Measurements from ENCODE around the gene KCNQ1.

KCNQ1 gene

DNA sequence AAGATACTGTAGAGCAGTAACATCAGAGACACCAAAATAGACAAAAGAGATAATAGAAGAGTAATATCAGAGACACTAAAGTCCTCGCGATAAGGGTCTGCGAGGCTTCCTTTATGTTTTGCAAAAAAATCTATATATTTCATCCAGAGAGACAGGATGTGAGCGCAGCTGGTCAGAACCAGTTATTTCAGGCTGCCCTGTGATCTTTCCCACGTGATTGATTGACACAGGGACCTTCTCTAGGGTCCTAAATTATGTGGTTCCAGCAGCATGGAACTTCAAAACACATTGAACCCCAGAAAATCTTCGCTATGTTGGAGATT lies 118.0 kb downstream of the KCNQ1 start:
- in situ Hi-C loops (cut with MboI; ENCODE audit: low sequenced_read_pairs): no loop called here

DNA sequence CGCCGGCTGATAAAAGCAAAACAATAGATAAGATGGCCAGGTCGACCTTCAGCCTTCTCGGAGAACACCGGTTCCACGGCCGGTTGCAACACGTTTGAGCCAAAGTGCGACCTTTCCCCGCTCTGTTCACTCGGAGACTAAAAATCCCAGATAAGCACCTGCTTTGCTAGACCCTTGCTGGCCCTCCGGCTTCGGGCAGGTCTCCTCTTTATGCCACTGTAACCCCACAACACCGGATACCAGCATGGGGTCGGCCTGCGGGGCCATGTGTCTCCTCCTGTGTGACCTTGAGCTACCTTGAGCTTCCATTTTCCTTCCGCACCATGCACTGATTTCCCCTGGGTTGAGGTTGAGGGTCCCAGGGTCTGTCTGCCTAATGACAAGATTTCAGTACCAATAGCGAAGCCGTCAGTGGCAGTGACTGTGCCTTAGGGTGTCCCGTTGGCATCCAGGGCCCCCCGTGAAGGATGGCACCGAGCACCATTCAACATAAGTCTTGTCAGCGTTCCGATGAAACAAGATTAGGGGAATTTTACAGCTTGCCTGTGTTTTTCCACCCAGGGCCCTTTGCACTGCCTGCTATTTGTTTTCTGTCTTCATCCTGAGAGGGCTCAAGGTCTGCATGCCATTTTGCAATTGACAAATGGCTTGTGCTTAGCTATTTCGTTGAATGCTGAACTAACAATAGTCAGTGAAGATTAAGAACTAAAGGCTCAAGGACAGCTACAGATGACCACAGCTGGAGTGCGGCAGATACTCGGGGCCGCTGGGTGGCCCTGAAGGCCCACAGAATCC lies 118.6 kb downstream of the KCNQ1 start:
- in situ Hi-C loops (cut with MboI; ENCODE audit: low sequenced_read_pairs): no loop called here

DNA sequence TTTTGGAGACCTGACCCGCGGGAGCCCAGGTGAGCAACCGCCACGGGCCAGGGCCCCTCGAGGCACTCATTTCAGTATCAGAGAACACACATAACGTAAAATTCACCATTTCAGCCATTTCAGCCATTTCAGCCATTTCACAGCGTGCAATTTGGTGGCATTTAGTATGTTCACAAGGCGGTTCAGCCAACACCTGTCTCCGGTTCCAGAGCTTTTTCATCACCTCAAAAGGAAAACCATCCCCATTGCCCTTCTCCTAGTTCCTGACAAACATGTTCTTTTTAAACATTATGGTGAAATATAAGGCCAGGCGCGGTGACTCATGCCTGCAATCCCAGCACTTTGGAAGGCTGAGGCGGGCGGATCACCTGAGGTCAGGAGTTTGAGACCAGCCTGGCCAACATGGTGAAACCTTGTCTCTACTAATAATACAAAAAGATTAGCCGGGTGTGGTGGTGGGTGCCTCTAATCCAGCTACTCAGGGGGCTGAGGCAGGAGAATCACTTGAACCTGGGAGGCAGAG lies 119.3 kb downstream of the KCNQ1 start:
- in situ Hi-C loops (cut with MboI; ENCODE audit: low sequenced_read_pairs): no loop called here

DNA sequence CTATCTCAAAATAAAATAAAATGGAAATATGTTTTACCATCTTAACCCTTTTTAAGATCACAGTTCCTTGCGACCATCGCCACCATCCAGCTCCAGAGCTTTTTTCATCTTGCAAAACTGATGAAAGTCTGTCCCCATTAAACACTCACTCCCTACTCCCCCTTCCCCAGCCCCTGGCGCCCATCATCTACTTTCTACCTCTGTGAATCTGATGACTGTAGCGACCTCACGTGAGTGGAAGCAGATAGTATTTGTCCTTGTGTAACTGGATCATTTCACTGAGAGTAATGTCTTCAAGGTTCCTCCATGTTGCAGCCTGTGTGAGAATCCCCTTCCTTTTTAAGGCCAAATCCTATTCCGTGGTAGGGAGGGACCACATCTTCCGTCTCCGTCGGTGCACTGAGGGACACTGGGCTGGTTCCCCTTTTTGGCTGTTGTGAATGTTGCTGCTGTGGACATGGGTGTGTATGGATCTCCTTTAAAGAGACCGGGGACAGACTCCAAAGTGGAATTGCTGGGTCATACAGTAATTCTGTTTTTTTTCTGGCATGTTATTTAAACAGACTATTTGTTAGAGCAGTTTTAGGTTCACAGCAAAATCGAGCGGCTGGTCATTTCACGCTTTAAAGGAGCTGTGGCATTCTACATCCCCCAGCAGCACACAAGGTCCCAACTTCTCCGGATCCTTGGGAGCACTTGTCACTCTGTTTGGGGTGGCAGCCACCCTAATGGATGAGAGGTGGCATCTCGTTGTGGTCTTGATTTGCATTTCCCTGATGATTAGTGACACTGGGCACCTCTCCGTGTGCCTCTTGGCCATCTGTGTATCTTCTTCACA lies 120.0 kb downstream of the KCNQ1 start:
- in situ Hi-C loops (cut with MboI; ENCODE audit: low sequenced_read_pairs): no loop called here

DNA sequence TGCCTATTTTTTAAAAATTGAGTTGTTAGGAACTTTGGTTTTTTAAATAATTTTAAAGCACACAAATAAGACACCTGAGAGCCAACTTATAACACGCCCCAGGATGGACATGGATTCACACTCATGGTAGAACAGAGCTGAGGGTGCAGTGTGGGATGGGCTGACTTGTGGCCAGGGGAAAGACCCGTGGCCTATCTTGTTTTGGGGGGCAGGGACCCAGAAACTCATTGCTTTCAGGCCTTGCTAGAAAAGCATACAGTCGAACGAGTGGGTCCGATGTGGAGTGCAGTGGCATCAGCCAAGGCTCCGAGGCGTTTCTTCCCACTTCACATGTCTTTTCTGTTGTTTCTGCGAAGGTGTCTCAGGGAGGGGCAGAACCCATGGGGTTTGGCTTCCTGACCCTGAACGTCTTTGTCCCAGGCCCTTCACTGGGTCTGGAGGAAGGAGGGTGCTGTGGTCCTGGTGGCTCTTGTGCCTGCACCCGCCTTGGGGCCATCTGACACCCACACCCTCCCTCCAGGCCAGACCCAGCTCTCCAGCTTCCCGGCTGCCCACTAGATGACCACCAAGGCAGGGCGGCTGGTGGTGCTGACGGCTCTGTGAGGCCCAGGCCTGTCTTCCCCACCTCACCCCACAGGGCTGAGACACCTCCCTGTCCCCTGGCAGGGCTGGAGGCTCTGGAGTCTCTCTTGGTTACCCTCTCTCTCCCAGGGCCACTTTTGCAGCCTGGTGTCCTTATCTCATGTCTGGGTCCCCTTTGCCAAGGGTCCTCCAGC lies 120.8 kb downstream of the KCNQ1 start:
- in situ Hi-C loops (cut with MboI; ENCODE audit: low sequenced_read_pairs): no loop called here

DNA sequence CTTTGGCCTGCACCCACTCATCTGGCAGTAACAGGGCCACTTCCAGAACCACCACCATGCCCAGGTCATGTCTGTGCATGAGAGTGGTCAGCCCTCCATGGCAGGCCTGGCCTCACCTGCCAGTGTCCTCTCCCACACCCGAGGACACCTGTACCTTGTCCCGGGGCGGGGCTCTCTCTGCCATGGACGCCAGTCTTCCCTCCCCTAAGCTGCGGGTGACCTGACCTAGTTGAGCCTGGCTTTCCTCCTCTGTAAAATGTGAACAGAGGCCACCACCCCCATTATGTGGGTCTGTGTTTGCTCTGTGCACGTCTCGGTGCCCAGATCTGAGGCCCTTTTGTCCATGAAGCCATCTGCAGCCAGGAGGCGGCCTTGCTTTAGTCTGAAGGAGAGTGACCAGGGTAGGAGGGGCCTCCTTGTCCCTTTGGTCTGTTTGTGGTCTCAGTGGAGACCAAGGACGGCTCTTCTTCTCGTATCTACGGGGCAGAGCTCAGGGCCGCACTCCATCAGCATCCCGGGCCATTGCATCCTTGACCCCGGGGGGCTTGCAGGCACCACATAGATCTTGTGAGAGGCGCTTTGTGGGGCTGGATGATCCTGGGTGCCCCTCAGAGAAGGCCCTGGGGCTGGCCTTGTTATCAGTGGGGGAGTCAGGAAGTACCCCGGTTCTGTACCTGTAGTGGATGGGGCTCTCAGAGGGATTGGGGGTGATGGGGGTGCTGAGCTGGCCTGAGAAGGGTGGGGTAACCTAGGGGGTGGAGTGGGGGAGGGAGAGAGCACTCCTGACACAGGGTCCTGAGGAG lies 121.6 kb downstream of the KCNQ1 start:
- in situ Hi-C loops (cut with MboI; ENCODE audit: low sequenced_read_pairs): no loop called here

DNA sequence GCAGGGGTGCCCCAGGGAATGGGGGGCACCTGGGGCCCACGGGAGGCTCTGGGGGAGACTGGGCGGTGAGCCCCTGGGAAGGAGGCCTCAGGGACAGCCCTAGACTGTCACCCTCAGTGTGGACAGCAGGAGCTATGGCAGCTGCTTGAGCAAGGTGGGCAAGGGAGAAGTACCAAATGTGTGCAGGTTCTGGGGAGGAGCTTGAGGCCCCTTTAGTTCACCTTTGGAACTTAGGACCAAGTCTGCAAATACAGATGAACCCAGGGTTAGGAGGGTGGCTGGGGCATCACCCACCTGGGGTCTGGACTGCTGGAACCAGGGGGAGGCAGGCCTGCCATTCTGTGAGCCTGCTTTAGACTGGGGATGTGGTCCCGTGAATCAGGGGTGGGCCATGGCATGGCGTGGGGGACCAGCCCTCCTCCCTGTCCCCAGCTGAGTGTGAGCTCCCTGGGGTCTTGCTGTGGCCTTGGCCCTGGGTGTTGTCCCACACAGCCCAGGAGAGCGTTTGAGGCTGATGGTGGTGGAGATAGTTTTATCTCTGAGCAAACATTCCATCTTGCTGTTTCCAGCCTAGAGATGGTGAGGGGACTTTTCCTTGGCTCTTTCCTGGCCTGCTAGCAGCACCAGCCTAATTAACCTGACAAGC lies 122.3 kb downstream of the KCNQ1 start:
- in situ Hi-C loops (cut with MboI; ENCODE audit: low sequenced_read_pairs): no loop called here

DNA sequence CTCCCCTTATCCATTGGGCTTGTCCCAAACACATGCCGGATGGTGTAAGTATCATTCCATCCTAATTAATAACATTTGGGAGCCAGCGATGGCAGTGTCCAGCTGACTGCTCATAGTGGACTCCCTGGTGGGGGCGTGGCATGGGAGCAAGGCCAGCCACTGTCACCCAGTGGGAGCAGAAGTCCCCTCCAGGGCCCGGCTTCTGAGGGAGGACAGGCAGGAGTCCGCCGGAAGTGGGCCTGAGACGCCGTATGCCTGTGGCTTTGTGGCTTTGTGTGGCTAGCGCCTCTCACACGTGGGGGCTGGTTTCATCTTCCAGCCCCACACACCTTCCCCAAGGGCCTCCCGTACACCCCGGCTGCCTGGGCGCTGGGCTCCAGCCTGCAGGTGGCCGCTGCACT lies 124.5 kb downstream of the KCNQ1 start:
- in situ Hi-C loops (cut with MboI; ENCODE audit: low sequenced_read_pairs): no loop called here

DNA sequence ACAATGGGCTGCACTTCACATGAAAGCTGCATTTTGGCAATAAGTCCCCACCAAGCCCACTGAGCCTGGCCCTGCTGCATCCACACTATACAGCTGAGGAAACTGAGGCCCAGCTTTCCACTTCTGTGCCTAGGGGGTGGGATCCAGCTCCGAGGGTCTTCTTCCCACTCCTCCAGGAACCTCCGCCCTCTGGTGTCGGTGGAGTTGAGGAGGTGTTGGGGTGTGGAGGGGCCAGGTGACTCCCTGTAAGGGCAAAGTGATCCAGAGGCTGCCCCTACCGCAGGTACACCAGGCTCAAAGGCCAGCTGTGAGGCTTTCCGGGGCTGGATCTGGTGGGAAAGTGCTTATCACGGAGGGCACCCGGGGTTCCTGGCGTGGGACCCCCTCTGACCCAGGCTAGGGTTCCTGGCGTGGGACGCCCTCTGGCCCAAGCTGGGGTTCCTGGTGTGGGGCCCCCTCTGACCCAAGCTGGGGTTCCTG lies 125.0 kb downstream of the KCNQ1 start:
- in situ Hi-C loops (cut with MboI; ENCODE audit: low sequenced_read_pairs): no loop called here

DNA sequence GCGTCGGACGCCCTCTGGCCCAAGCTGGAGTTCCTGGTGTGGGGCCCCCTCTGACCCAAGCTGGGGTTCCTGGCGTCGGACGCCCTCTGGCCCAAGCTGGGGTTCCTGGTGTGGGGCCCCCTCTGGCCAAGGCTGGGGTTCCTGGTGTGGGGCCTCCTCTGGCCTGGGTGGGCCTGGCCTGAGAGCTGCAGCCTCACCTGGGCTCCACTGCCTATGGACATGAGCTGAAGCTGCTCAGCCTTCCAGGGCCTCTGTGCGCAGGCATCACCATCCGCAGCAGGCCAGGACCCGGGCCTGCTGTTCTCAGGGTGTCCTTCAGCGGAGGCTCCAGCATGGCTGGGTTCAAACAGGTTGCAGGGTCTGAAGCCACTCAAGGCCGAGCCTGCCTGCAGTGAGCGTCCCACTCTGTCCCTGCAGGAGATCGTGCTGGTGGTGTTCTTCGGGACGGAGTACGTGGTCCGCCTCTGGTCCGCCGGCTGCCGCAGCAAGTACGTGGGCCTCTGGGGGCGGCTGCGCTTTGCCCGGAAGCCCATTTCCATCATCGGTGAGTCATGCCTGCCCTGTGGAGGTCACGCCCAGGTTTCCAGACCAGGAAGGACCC lies 125.5 kb downstream of the KCNQ1 start:
- in situ Hi-C loops (cut with MboI; ENCODE audit: low sequenced_read_pairs): no loop called here

DNA sequence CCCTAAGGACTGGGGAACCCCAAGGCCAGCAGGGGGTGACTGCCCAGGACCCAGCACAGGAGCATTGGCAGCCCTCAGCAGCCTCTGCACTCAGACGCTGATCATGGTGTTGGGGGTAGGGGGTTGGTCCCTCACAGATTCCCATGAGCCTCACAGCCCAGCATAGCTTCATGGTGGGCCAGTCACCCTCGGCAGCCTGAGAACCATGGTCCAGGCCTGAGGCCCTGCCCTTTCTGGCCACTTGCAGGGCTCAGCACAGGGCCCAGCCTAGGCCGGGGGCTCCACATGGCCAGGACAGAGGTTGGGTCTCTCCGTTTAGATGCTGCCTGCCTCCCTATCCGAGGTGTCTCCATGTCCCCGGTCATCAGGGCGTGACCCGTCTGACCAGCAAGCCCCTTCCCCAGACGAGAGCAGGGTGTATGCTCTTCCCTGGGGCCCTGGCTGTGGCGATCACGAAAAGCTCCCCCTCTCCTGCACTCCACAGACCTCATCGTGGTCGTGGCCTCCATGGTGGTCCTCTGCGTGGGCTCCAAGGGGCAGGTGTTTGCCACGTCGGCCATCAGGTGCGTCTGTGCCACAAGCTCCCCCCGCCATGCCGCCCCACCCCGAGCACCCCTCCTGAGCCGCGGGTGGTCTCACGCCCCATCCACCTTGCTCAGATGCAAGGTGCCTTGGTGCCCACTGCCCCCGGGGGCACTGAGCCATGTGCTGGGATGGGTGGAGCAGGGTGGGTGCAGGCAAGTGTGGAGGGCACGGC lies 126.2 kb downstream of the KCNQ1 start:
- in situ Hi-C loops (cut with MboI; ENCODE audit: low sequenced_read_pairs): no loop called here

DNA sequence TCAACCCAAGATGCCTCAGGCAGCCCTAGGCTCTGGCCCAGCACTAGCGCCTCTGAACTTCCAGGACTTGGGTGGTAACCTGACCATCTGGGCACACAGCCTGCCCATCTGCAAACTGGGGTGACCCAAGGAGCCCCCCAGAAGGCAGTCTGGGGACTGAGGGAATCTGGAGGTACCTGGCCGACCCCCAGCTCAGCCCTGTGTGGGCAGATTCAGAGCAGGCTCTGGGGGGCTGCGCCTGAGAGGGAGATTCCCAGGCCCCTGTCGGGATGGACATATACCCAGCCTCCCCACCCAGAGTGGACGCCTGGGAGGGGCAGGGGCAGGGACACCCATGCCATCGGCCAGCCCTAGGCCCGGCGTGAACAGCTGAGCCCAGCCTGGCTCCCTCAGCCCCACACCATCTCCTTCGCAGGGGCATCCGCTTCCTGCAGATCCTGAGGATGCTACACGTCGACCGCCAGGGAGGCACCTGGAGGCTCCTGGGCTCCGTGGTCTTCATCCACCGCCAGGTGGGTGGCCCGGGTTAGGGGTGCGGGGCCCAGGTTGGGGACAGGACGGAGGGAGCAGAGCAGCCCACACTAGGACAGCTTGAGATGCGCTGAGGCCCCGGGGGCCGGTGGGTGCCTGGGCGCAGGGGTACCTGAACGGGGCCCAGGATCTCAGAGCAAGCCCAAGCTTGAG lies 126.9 kb downstream of the KCNQ1 start:
- in situ Hi-C loops (cut with MboI; ENCODE audit: low sequenced_read_pairs): no loop called here

DNA sequence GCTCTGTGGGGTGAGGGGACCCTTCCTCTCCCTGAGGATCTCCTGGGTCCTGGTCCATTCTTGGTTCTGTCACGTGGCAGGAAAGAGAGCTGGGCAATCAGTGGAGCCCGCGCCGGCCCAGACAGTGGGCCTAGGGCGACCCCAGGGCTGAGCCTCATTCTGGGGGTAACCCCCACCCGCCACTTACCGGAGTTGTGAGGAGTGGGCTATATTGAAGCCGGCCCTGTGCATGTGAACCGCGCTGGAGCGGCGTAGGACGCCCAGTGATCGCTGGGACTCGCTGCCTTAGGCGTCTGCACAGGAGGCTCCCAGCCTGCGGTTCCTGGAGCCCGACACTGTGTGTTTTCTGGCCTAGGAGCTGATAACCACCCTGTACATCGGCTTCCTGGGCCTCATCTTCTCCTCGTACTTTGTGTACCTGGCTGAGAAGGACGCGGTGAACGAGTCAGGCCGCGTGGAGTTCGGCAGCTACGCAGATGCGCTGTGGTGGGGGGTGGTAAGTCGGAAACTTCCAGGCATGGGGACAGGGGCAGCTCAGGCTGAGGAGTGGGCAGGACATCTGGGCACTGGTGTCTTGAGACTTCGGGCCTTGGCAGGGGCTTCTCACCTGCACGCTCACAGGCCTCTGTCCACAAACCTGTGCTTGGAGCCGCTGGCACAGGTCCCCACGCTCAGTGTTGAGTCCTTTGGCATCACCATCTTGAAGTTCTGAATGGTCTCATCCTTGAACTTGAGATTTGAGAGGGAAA lies 127.9 kb downstream of the KCNQ1 start:
- in situ Hi-C loops (cut with MboI; ENCODE audit: low sequenced_read_pairs): no loop called here

DNA sequence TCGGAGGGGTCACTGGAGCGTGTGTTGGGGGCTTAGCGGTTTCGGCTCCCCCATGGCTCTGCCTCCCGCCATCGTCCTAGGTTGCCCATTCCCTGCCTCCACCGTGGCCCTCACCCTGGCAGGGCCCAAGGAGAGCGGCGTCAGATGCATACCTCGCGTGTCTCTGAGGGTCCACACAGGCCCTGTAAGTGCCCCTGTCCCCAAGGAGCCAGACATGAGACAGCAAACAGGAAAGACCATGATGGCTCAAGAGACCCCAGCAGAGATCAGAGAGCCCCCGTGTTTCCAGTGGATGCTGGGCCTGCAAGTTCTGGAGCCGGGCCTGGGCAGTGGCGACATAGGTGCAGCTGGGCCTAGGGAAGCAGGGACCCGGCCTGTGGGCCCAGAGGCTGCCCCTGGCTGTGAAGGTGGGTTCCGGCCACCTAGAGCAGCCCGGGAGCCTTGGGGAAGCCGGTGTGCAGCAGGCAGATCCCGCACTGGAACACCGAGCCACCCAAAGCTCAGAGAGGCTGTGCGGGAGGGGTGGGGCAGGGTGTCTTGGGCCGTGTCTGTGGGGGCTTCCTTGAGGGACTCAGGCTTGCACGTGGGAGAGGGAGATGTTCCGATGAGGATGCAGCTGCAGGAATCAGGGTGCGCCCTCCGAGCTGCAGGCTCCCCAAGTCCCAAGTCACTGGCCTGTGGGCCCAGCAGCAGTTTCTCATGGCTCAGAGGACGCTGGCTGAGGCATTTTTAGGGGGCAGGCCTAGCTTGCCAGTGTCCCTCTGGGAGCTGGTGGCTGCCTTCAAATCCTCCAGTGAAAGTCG lies 128.6 kb downstream of the KCNQ1 start:
- in situ Hi-C loops (cut with MboI; ENCODE audit: low sequenced_read_pairs): no loop called here

DNA sequence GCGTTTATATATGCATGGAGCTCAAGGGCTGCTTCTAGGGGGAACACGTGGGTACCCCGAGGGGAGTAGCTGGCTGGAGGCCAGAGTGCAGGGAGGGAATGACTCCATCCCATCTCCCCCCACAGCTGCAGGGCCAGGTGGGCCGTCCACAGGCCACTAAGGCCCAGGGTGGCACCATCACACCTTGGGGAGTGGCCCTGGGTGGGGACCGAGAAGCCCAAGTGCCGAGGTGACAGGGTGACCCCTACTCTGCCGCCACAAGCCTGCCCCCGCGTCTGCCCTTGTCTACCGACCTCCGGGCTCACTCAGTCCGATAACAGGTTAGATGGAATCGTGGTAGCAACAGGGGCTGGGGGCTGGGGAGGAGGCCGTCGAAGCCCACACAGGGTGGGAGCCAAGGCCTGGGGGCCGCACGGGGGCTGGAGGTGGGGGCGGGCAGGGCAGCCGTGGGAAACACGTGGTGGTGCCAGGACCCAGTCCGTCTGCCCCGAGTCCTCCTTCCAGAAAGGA lies 129.3 kb downstream of the KCNQ1 start:
- in situ Hi-C loops (cut with MboI; ENCODE audit: low sequenced_read_pairs): no loop called here
